HG03095 (cell line): ENCODE measurements around the gene LAIR2.
"Not testable (repeated sequence)": the region's sequence is repeated elsewhere in the genome, so short reads cannot be mapped to it uniquely, and the experiment has no call there.

Experiments
- ATAC-seq: cut with Tn5 transposase; IDR thresholded peaks from one replicate; pipeline ENCODE4 v1.9.1; 2021; ENCODE audit warnings: moderate library complexity; ENCODE audit not compliant: unreplicated experiment

The LAIR2 gene

DNA sequence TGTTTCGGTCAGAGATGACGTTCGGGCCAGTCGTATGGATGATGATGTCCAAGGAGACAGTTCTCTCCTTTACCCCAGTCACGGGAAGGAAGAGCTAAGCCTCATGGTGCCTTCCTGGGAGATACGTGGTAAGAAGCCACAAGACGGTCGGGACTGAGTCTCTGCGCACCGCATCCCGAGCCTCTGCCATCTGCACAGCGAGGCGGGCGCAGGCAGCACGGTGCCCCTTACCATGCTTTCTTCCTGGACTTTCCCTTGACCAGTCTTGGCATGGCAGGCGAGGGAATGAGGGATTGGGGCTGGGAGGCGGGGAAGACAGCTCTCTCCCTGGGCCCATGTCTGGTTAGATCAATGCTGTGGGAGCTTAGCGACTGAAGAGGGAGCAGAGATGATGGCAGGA, 10.1 kb upstream of the LAIR2 start:
- ATAC-seq: no peak

DNA sequence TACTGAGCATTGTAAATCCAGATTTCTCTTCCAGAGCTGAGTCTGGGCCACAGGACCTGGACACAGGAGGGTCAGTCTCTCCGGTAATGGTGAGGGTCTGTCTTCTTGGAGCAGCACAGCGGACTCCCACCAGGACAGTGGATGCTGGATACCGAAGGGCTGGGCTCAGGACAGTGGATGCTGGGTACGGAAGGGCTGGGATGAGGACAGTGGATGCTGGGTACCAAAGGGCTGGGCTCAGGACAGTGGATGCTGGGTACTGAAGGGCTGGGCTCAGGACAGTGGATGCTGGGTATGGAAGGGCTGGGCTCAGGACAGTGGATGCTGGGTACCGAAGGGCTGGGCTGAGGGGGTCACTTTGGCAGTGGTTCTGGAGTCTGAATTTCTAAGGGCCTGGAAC, 9.6 kb upstream of the LAIR2 start:
- ATAC-seq: not testable (repeated sequence)

DNA sequence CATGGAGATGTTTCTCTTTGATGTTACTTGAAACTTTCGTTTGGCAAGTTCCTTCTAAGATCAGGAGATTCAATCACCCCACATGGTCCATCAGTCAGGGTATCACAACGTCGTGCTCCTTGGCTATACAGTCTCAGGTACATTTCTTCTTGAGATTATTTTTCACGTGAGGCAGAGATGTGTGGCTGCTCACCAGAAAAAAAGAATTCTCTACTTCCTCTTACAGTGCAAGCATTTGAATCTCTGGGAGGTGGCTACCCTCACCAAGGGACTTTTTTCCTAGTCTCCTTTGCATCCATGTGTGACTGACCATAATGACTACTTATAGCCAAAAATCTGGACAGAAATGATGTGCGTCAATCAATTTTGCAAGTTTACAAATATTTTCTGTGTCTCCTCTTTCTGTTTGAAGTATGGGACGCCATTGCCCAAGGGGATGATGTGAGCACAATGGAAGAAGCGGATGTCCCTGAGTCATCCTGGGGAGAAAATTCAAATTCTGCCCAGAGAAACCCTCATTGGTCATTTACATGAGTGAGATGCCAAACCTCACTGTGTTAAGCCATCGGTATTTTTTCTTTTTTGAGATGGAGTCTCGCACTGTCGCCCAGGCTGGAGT, 8.6 kb upstream of the LAIR2 start:
- no peak for ATAC-seq

DNA sequence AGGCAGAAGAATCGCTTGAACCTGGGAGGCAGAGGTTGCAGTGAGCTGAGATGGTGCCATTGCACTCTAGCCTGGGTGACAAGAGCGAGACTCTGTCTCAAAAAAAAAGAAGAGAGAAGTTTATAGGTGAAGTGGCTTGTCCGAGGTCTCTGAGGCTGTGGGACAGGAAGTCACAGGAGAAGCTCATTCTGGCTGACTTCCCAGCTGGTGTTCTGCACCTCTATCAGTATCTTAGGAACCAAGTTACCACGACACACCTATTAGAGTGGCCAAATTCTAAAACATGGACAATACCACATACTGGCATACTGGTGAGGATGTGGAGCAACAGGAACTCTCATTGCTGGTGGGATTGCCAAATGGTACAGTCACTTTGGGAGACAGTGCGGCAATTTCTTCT, 7.3 kb upstream of the LAIR2 start:
- ATAC-seq: not testable (repeated sequence)

DNA sequence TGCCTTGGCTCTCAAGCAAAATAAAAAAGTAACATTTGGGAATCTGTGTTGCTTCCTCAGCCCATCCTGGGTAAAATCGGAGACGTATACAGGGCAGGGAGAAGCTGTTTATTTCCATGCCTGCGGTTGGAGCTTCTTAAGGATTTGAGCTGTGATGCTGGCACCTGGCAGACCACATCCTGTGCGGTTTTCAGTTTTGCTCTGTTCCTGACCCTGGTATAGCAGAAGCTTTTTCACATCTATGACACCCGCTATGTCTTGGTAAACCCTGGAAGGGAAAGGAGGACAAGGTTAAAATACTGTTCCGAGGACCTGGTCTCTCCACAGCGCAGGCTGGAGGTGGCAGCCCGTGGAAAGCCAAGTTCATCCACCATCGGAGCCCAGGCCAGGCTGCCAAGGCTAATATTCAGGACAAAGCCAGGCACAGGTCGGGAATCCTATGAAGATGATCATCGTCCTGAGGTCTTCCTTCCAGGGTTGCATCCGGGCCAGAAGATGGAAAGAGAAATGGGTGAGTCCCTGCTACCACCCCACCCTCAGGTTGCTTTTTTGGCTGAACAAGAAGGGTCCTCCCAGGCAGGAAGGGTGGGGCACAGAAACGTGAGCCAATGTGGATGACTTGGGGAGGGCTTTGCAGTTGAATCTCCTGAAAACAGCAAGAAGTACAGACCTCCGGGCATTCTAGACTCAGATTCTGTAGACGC, 4.7 kb upstream of the LAIR2 start:
- ATAC-seq: not testable (repeated sequence)

DNA sequence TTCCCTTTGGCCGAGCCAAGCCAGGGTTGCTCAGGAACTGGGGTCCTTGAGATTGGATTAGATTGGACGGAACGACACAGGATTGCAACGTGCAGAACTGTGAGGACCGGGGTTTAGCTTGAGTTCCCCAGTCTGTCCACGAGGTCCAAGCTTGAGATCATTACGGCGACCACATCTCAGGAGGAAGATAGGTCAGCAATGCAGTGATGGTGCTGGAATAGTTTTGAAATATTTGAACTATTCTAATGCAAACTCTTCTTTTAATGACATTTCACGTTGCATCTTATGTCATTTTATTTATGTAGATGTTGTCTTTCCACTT, 4.2 kb upstream of the LAIR2 start:
- ATAC-seq: not testable (repeated sequence)

DNA sequence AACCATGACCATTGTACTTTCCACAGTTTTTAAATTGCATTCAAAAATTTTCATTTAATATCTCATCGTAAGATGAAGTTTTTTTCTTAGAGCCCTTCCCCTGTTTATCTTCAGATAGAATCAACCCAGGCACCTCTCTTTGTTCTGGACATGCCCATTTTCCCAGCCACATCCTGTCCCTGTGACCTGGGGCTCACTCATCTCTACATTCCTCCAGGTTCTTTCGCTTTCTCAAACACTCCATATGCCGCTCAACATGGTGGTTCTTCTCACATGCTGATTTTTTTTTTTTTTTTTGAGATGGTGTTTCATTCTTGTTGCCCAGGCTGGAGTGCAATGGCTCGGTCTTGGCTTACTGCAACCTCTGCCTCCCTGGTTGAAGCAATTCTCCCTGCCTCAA, 2.9 kb downstream of the LAIR2 start:
- ATAC-seq: not testable (repeated sequence)

DNA sequence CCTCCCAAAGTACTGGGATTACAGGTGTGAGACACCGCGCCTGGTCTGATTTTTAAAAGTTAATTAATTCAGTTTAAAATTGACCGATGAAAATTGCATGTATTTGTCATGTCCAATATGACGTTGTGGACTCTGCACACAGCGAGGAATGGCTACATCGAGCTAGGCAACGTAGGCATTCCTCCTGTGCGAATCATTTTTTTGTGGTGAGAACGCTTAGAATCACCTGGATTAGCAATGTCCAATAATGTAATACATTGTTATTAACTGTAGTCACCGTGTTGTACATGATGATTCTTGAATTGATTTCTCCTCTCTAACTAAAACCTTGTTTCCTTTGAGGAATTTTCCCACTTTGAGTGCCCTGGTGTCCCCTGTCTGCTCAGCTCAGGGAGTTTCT, 3.4 kb downstream of the LAIR2 start:
- ATAC-seq: no peak

DNA sequence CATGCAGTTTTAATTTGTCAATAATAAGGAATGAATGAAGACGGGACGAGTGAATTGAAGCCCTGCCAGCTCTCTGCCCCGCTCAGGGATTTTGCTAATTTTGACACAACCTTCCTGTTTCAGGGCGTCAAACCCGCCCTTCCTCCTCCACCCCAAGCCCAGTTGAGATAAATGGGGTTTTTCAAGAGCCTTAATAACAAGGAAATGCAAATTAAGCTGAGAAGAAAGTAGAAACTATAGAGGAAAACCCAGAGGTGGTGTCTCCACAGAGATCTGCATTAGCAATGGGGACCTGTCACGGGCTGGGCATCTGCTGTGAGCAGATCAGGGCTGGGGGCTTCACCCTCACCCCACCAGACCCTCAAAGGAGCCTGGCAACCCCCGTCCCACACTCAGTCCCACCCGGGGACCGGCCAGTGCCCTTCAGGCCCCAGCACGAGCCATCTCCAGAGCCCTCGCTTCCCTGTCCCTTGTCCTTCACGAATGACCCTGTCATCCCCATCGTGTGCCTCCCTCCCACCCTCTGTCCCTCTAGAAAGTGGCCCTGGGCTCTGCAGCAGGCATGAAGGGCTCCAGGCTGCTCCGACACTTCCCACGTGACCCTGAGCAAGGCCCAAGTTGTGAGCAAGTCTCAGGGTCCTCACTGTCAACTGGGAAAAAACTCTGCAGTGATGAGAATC, 4.5 kb downstream of the LAIR2 start:
- not testable (repeated sequence) for ATAC-seq

DNA sequence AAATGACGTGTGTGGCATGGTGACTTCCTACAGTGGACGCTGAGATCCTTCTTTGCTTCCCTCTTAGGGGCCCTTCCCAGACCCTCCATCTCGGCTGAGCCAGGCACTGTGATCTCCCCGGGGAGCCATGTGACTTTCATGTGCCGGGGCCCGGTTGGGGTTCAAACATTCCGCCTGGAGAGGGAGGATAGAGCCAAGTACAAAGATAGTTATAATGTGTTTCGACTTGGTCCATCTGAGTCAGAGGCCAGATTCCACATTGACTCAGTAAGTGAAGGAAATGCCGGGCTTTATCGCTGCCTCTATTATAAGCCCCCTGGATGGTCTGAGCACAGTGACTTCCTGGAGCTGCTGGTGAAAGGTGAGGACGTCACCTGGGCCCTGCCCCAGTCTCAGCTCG, 5.2 kb downstream of the LAIR2 start:
- ATAC-seq: no peak

DNA sequence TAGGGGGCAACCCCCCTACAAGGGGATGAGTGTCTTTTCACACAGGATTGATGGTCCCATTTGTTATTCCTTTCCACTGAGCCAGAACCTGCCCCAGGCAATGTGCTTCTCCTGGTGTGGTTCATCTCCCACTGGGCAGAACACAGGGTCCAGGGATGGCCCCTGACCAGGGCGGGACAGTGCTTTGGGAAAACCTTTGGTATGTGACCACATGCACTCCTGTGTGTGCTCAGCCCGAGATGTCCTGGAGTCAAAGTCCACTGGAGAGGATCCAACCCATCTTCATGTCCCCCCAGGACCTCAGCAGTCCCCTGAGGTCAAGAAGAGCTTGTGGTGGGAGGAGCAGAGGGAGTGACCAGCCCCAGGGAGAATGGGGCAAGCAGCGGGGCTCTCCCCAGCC, 5.9 kb downstream of the LAIR2 start:
- not testable (repeated sequence) for ATAC-seq

DNA sequence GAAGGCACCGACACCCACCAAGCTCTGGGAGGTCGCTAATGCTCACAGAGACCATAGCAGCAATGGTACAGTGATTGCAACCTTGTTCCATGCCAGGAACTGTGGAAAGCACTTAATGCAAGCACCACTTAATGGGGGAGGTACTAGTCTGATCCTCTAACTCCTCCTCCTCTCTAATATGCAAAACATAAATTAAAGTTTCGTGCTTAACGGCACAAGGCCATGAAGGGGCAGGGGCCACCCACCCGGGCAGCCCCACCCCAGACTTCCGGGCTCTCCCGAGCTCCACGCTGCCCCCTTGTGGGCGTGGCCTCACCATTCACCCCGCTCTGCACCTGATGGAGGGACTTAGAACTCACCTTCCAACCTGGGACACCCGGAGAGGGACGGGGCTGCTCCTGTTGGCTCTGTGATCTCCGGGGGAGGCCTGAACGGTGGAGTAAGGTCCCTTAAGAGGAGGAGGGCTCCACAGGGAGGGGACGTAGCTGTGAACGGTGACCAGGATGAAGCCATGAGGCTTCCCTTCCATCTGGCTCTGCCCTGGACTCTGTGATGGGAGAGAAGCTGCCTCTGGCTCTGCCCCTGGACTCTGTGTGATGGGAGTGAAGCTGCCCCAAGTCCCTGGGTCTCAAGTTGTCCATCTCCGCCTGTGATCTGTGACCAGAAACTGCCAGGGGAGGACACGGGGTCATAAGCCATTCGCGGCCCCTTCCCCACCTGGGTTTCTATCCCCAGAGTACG, 6.7 kb downstream of the LAIR2 start:
- not testable (repeated sequence) for ATAC-seq

DNA sequence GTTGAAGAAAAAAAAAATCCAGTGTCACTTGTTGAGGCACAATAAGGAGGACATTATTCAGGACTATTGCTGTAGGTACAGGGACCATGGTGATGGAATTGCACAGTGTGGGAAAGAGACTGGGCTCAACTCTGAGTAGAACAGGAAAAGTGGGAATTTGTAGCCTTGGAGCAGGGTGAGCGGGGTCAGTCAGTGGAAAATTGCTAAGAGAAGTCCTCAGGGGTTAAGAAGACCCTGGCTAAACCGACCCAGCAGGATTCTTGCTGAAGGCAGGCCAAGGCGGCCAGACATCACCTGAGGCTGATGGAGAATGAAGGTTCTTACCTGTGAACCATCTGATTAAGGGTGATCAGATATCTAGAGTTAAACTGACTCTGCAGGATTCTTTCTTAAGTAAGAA, 12.5 kb downstream of the LAIR2 start:
- no peak for ATAC-seq

DNA sequence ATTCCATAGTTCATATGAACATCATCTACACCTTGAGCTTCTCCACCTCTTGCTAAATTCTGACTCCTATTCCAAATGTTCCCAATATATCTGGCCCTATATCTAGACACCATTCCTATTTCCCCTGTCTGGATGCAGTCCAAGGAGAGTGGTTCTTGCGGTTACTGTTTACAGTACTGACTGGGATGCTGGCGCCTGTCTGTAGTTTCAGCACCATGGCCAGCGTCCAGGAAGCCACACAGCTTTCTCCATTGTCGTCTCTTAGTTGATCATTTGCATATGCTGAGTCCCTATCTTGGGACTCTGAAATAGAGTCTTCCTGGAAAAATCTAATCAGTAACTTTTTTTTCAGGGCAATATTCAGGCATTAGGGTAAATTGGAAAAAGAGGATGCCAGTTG, 14.9 kb downstream of the LAIR2 start:
- no peak for ATAC-seq

DNA sequence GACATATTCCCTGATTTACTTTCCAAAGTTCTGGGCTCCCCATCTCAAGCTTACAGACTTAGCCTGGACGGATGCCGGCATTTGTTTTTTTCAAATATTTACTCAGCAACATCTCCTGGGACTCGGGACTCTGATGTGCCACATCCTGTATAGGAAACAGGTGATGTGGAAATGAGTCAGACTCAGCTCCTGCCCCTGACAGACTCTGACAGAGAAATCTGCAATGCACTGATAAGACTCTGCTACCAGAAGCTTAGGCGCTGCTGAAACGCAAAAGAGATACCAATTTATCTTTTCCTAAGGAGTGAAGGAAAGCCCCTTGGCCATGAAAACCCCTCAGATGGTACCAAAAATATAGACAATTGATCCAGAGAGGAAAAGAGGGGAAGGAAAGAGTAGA, 16.2 kb downstream of the LAIR2 start:
- ATAC-seq: peak; percentile 58

DNA sequence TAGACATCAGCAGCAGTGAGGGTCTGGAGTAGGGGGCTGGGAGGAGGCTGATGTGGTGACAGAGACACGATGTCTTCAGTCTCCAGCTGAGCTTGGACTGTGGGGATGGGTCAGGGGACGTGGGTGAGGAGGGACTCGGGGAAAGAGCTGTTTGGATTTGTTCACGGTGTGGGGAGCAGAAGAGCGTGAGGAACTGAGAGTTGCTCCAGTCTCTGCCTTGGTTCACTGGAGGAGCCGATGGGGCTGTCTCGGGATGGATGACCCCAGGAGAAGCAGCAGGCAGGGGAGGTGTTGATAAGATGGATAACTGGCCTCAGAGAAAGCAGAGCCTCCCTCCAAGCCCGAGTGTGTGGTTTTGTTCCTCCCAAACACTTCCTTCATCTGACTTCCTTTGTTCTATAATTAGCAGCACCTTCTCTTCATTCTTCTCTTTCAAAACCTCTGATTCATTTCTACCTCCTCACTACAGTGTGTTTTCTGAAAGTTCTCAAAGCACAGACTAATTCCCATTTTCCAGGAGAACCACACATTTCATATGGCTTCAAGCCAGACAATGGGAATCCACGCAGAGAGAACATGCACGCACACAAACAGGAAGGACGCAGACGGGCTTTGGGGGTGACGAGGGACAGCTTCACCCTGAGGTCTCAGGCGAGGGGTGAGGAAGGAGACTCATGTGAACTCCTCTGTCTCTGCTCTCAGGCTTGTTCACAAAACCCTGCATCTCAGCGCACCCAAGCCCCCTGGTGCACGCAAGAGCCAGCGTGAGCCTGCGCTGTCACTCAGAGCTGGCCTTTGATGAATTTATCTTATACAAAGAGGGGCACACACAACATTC, 18.6 kb downstream of the LAIR2 start:
- no peak for ATAC-seq

DNA sequence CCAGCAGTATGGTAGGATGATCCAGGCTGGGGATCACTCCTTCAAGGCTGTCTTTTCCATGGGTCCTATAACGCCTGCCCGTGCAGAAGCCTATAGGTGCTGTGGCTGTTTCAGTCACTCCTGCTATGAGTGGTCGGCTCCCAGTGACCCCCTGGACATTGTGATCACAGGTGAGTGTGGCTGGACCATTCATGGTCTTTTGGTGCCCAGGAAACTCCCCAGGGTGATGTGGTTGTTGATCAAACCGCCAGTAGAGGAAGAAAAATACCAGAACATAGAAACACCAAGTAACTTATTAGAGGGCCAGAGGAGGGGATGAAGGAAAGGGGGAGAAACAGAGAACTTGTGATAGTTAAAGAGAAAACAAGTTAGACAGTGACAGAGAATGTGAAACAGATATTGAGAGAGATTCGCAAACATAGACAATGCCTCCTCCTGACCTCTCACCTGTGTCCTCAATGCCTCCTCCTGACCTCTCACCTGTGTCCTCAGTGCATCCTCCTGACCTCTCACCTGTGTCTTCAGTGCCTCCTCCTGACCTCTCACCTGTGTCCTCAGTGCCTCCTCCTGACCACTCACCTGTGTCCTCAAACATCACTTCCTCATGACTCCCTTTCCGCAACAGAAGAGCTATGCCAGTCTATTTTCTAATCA, 19.4 kb downstream of the LAIR2 start:
- ATAC-seq: no peak

DNA sequence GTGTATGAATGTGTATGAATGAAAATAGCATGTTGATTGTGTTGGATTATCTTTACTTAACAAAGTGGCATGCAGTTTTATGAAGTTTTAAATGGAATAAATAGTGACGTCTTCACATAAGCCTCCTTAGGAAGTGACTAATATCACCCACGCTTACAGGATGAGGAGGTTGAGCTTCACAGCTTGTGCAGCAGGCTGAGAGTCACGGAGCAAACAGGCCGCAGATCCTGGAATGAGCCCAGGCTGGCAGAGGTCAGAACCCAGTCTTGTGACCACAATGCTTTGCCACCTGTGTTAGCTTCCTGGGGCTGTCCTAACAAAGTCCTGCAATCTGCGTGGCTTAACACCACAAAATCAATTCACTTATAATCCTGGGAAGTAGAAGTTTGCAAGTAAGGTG, 20.8 kb downstream of the LAIR2 start:
- ATAC-seq: no peak

DNA sequence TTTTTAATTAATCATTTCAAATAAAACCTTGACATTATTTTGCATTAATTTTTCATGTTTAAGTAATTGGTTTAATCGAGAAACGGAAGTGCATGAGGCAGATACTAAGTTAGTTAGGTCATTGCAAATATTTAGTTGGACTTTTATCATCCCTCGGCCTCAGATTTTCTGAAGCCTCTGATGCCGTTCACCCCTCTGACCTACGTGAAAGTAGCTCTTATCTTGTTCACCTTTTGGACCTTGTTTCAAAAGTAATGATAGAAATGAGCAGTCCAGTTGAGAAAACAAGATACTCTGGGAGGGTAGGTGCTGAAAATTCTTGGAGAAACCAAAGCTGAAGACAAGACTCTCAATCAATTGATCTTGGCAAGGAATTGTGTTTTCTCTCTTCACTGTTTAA, 23.0 kb downstream of the LAIR2 start:
- ATAC-seq: no peak

DNA sequence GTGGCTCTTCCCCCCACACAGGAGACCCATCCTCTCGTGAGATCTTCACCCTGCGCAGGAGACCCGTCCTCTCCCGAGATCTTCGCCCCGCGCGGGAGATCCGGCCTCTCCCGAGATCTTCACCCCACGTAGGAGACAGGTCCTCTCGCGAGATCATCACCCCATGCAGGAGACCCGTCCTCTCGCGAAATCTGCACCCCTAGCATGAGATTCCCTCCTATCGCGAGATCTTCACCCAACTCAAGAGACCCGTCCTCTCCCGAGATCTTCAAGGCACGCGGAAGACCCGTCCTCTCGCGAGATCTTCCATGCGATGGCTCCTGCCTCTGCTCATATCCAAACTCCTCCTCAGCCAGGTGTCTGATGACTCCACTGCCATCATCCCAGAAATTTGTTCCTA, 24.3 kb downstream of the LAIR2 start:
- no peak for ATAC-seq
